ENCODE results near the gene COQ7.

Gene COQ7

GRCh38 chr16:19067349-19068236, at the start of gene COQ7:
COQ7 (plus strand) TSS chr16:19067614; CDS start chr16:19067665, 51 bp downstream.
- peak; percentile 92 to 96 for DNase-seq (ENCODE audit: low read depth in 2 of 2)

- no peak for DNase-seq (ENCODE audit: low read depth in 2 of 2)
Observed at GRCh38 chr16:19020689-19021088, 46.7 kb upstream of the COQ7 start.

GRCh38 chr16:19021747-19022146, 45.7 kb upstream of the COQ7 start:
- no peak for DNase-seq (ENCODE audit: low read depth in 2 of 2)

GRCh38 chr16:19027416-19027815, 40.0 kb upstream of the COQ7 start:
- no peak for DNase-seq (ENCODE audit: low read depth in 2 of 2)

- DNase-seq (ENCODE audit: low read depth in 2 of 2) = no peak
Observed at GRCh38 chr16:19029980-19030379, 37.4 kb upstream of the COQ7 start.

- DNase-seq (ENCODE audit: low read depth in 2 of 2) = no peak
Observed at GRCh38 chr16:19031738-19032137, 35.7 kb upstream of the COQ7 start.

- no peak for DNase-seq (ENCODE audit: low read depth in 2 of 2)
Observed at GRCh38 chr16:19033761-19034160, 33.7 kb upstream of the COQ7 start.

GRCh38 chr16:19040400-19040799, 27.0 kb upstream of the COQ7 start:
- DNase-seq (ENCODE audit: low read depth in 2 of 2) = no peak

GRCh38 chr16:19044769-19045168, 22.6 kb upstream of the COQ7 start:
- no peak for DNase-seq (ENCODE audit: low read depth in 2 of 2)

- no peak for DNase-seq (ENCODE audit: low read depth in 2 of 2)
Observed at GRCh38 chr16:19046062-19046461, 21.4 kb upstream of the COQ7 start.

GRCh38 chr16:19062706-19063105, 4.7 kb upstream of the COQ7 start:
- no peak for DNase-seq (ENCODE audit: low read depth in 2 of 2)

GRCh38 chr16:19066988-19067348, 446 bp upstream of the COQ7 start:
- DNase-seq (ENCODE audit: low read depth in 2 of 2) = no peak

GRCh38 chr16:19068237-19068815, 912 bp downstream of the COQ7 start:
- DNase-seq (ENCODE audit: low read depth in 2 of 2) = no peak

GRCh38 chr16:19071811-19072777, 4.7 kb downstream of the COQ7 start:
- DNase-seq (ENCODE audit: low read depth in 2 of 2) = no peak

- no peak for DNase-seq (ENCODE audit: low read depth in 2 of 2)
Observed at GRCh38 chr16:19073344-19073743, 5.9 kb downstream of the COQ7 start.

- no peak for DNase-seq (ENCODE audit: low read depth in 2 of 2)
Observed at GRCh38 chr16:19073863-19074262, 6.4 kb downstream of the COQ7 start.

- DNase-seq (ENCODE audit: low read depth in 2 of 2) = no peak
Observed at GRCh38 chr16:19075511-19075910, 8.1 kb downstream of the COQ7 start.

GRCh38 chr16:19077879-19078278, 10.5 kb downstream of the COQ7 start:
- no peak for DNase-seq (ENCODE audit: low read depth in 2 of 2)

GRCh38 chr16:19083670-19084069, 16.3 kb downstream of the COQ7 start:
- DNase-seq (ENCODE audit: low read depth in 2 of 2) = no peak

- no peak for DNase-seq (ENCODE audit: low read depth in 2 of 2)
Observed at GRCh38 chr16:19084139-19084538, 16.7 kb downstream of the COQ7 start.

GRCh38 chr16:19084879-19085278, 17.5 kb downstream of the COQ7 start:
- DNase-seq (ENCODE audit: low read depth in 2 of 2) = no peak

GRCh38 chr16:19085679-19086200, 18.3 kb downstream of the COQ7 start:
- no peak for DNase-seq (ENCODE audit: low read depth in 2 of 2)
